IPS DF 19.7 (cell line): ENCODE data around the gene PLD5.

ENCODE experiments used
- DNase-seq: peaks from one replicate; pipeline ENCODE4 v3.0.0-alpha.2; 2013; ENCODE audit warnings: low read depth, low spot score

The PLD5 gene

GRCh38 chr1:242524571-242525359 lies at the start of gene PLD5:
PLD5 (minus strand) TSS chr1:242524697.
- DNase-seq, result no peak

- DNase-seq, result no peak
These were observed 45.4 kb upstream of the PLD5 start for GRCh38 chr1:242569867-242570266.

- DNase-seq, result no peak
These were observed 44.2 kb upstream of the PLD5 start for GRCh38 chr1:242568666-242569065.

GRCh38 chr1:242567596-242567995 lies 43.1 kb upstream of the PLD5 start:
- DNase-seq, result no peak

- DNase-seq, result no peak
These were observed 32.3 kb upstream of the PLD5 start for GRCh38 chr1:242556759-242557158.

- no peak for DNase-seq
These were observed 31.8 kb upstream of the PLD5 start for GRCh38 chr1:242556276-242556675.

GRCh38 chr1:242554577-242554976 lies 30.1 kb upstream of the PLD5 start:
- DNase-seq, result no peak

- DNase-seq, result no peak
These were observed 22.6 kb upstream of the PLD5 start for GRCh38 chr1:242546849-242547729.

GRCh38 chr1:242546441-242546840 lies 21.9 kb upstream of the PLD5 start:
- DNase-seq, result no peak

GRCh38 chr1:242544071-242544470 lies 19.6 kb upstream of the PLD5 start:
- no peak for DNase-seq

- DNase-seq, result no peak
These were observed 17.8 kb upstream of the PLD5 start for GRCh38 chr1:242542271-242542670.

- no peak for DNase-seq
These were observed 11.5 kb upstream of the PLD5 start for GRCh38 chr1:242535986-242536385.

GRCh38 chr1:242534753-242535152 lies 10.3 kb upstream of the PLD5 start:
- DNase-seq, result no peak

- DNase-seq, result no peak
These were observed 6.3 kb upstream of the PLD5 start for GRCh38 chr1:242530761-242531160.

- DNase-seq, result no peak
These were observed 1.3 kb upstream of the PLD5 start for GRCh38 chr1:242525769-242526168.

GRCh38 chr1:242525360-242525722 lies 844 bp upstream of the PLD5 start:
- no peak for DNase-seq

- no peak for DNase-seq
These were observed 552 bp downstream of the PLD5 start for GRCh38 chr1:242523719-242524570.

GRCh38 chr1:242522996-242523718 lies 1.3 kb downstream of the PLD5 start:
- DNase-seq, result no peak

- no peak for DNase-seq
These were observed 2.1 kb downstream of the PLD5 start for GRCh38 chr1:242522304-242522945.

GRCh38 chr1:242515555-242515954 lies 8.9 kb downstream of the PLD5 start:
- DNase-seq, result no peak

GRCh38 chr1:242506724-242507123 lies 17.8 kb downstream of the PLD5 start:
- no peak for DNase-seq
